Right ventricle myocardium inferior (tissue), 1 donor: ENCODE measurements around the gene TAOK1. TPM values are rescaled to one million over a fixed set of nuclear protein-coding genes. Genes with fewer than 3 reads are reported as not detected.
A peak's percentile ranks its signal among the peaks of the same experiment; 100 is the strongest.

Experiments used
- ATAC-seq: fragments of 200-7000 bp; cut with Tn5 transposase; one replicate; pipeline ENCODE4 v1.9.1; 2020; ENCODE audit warnings: mild to moderate bottlenecking, moderate library complexity
- DNase-seq: peaks from one replicate; pipeline ENCODE4 v3.0.0; 2021; ENCODE audit errors: missing footprints
- intact Hi-C: fragments of 100-400 bp; cut with DNase I; formaldehyde crosslinking; loops from one replicate; pipeline ENCODE4 v1.11.0; 2022
- total RNA-seq: library from RNA; stranded (reverse); fragmentation: NEBNext Ultra II Directional; extraction: Animal tissue kit (Norgen Biotek cat#: 25700); gene quantifications from one replicate; pipeline ENCODE4 v1.2.1, GENCODE V29; 2021
- donor health status: DM: no; HTN: yes; CAD: no; lungs with severe emphysema.

Gene TAOK1
- total RNA-seq, 1 donor from 2014 or later: 45.1 TPM

GRCh38 chr17:29562615-29563014 is 172.5 kb downstream of the TAOK1 start:
- DNase-seq (no peak), ATAC-seq (no peak)
- intact Hi-C loops: loop anchor here (10.0 kb wide), 1 partner anchor 268 kb away; the partner anchor contains the start of gene NUFIP2

DNA sequence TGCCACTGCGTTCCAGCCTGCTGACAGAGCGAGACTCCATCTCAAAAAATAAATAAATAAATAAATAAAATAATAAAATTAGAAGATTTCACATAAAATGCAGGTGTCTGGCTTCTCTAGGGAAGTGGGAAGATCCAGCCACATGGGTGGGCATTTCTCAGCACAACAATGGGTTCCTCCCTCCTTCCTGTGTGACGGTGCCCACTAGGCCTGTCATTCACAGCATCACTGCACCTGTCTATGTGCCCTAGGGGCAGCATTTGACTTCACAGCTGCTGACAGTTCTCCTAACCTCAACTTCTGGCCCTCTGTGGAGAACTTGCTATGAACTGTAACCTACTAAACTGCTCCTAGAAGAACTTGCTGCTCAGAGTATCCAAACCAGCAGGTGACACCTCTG is 173.7 kb downstream of the TAOK1 start:
- no peak for ATAC-seq
- intact Hi-C loops: loop anchor here (10.0 kb wide), 1 partner anchor 269 kb away; the partner anchor contains the start of gene NUFIP2
- DNase-seq: no peak

DNA sequence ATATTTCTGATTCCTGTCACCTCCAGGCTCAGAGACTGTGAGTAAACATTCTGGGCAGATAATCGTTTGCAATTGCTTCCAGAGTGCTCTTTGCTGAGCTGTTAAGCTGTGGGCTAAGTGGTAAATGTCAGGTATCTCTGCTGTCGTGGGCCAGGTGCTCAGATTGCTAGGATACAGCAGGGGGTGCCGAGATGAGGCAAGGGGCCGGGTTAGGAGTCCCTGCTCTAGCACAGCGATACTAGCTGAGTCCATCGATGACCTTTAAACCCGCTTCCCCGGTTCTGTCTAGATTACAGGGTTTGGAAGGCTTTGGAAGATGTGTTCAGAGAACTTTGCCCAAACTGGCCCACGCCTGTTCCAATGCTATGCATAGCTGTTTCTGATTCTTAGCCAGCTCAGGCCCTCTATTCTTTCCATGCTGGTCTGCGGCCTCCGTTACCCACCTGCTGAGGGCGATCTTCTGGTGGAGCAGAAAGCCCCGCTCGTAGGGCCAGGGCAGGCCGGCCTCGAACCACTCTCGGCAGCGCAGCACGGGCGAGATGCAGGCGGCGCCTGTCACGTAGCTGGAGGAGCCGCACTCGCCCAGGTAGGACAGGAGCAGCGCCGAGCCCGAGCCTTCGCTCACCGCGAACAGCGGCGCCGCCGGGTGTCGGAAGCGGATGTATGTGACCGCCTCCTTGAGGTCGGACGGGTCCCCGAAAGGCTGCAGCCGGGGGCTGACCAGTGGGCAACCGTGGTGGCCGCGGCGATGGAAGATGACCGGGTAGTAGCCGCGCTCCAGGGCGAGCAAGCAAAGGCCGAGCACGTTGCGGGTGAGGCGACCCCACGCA is 175.7 kb downstream of the TAOK1 start:
- intact Hi-C loops: loop anchor here (10.0 kb wide), 1 partner anchor 271 kb away; the partner anchor contains the start of gene NUFIP2
- ATAC-seq: no peak
- DNase-seq: no peak

DNA sequence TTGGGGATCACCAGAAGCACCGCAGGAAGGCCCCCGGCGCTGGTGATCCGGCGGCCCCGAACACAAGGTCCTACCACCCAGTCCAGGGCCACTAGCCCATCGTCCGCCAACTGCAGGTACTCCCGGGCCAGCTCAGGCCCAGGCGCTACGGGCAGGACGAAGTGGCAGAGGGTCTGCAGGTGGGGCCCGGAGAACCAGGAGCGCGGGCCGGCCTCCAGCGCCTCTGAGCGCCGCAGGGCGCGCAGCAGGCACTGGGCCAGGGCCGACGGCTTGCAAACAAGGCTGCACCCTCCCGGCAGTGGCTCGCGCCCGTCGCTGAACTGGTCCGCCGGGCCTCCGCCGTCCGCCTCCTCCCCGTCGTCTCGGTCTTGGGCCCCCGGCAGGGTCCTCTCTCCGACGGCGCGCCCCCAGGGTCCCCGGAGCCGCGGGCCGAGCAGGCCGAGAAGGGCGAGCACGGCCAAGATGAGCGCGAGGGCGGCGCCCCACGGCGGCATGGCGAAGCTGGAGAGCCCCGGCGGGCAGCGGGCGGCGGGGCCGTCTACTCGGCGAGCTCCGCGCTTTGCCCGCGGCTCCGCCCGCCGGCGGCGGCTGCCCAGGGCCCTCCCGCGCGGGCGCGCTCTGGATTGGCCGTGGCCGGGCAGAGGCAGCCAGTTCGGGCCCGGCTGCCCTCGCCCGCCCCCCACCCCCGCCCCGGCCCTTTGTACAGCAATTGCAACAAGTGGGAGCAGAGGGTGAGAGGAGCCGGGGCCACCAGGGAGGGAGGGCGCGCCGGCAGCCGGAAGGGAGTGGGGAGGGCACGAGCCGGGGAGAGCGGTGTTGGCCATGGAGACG is 176.5 kb downstream of the TAOK1 start, which contains the start of gene ABHD15:
TSS of gene ABHD15 (minus strand) at position 565 of the 831 bp plus-strand sequence. CDS start at position 494, 71 bp downstream.
- DNase-seq (peak; percentile 89), ATAC-seq (peak; percentile 58)
- intact Hi-C loops: loop anchor here (10.0 kb wide), 1 partner anchor 272 kb away; the partner anchor contains the start of gene NUFIP2

GRCh38 chr17:29567304-29567553 is 177.1 kb downstream of the TAOK1 start:
- DNase-seq: no peak

DNA sequence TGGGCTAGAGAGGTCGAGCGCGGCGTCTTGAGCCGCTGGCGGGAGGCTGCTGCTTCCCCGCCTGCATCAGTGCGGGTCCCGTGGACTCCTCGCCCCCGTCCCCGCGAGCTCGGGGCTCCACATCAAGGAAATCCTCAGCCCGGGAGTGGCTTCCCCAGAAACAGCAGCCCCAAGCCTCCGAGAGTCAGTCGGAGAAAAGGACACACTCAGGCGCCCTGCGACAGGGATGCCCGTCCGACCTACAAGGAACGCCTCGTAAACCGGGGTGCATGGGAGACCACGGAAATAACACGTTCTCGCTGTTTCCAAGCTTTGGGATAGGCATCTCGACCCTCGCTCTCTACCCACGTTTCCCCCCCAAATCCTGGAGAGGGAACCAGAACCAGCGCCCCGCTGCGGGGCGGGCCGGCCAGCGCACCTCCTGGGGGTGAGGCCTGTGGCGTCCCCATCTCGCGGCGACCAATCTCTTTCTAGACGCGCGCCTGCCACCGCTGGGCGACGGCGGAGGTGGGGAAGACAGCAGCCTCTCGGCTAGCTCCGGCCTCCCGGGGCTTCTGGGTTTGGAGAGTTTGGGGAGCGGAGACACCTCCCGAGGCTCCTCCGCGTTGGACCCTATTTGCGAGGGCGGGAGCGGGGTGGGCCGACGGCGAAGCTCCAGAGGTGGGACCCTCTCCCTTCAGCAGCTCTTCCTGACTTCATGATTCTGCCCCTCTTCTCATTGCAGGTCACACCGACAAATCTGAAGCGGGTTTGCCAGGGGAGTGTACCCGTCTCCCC is 177.6 kb downstream of the TAOK1 start:
- ATAC-seq (peak; percentile 48), DNase-seq (peak; percentile 88)
- intact Hi-C loops: loop anchor here (10.0 kb wide), 1 partner anchor 273 kb away; the partner anchor contains the start of gene NUFIP2

More at GRCh38 chr17:29567304-29567553, 177.1 kb downstream of the TAOK1 start:
- no peak for ATAC-seq
- intact Hi-C loops: loop anchor here (10.0 kb wide), 1 partner anchor 272 kb away; the partner anchor contains the start of gene NUFIP2

DNA sequence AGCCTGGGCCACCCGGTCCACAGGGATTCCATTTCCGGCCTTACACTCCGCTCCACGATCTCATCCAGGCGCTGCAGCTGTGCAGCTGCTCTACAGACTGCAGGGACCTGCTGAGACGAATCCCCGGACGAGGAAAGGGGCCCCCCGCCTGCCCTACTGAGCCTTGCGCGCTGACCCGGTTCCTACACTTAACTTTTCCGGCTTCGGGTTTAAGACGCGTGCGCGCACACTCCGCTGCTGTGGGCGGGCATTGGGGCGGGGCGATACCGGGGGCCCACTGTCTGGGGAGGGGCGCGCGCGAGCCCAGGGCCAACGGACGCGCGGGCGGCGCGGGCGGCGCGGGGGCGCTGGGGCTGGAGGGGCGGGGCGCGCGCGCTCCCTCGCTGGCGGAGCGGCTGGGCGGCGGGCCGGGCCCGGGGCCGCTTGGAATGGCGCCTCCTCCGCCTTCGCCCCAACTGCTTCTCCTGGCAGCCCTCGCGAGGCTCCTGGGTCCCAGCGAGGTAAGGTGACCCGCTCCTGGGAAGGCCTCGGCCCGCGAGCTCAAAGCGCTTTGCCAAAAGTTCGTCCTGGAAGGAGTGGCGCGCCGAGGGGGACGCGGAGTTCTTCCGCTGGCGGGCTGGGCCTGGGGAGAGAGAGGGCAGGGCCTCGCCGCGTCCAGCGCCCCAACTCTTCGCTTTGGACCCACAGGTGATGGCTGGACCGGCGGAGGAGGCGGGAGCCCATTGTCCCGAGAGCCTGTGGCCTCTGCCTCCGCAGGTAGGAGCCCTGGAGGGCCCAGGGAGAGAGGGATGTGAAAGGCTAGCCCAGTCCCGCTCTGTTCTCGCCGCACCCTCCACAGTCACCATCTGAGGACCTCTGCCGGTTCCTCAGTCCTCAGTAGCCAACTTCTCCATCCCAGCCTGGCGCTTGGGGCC is 178.4 kb downstream of the TAOK1 start, which contains the start of gene TP53I13:
TSS of gene TP53I13 (plus strand) at position 371 of the 914 bp plus-strand sequence. CDS start at position 429, 58 bp downstream.
- ATAC-seq (peak; percentile 71), DNase-seq (peak; percentile 94)
- intact Hi-C loops: loop anchor here (10.0 kb wide), 1 partner anchor 274 kb away; the partner anchor contains the start of gene NUFIP2

DNA sequence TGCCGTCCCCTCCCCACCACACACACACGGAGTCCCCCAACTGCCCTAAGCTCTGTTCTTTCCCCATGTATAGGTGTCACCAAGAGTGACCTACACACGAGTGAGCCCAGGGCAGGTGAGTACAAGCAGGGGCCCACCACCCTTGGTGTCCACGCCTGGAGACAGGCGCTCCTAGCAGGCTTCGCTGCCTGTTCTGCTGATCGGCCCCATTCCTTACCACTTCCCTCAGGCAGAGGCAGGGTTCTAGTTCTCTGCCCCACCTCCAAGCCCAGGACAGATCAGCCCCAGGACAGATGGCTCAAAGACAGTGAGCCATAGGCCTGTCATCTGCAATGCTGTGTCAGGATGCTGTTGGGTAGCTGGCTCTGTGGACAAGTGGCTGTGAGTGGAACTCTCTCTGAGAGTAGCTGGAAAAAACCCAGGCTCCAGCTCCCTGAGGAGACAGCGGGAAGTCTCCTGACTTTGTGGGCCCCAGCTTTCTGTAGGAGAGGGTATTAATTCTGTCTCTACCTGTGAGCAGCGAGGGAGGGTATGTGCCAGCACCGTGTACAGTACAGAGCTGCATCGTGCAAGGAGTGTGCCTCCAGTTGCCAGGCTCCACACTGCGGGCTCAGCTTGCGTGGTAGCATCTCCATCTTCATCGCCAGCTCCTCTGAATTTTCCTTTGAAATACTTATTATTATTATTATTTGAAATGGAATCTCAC is 179.2 kb downstream of the TAOK1 start:
- ATAC-seq: no peak
- intact Hi-C loops: loop anchor here (10.0 kb wide), 1 partner anchor 275 kb away; the partner anchor contains the start of gene NUFIP2
- no peak for DNase-seq

DNA sequence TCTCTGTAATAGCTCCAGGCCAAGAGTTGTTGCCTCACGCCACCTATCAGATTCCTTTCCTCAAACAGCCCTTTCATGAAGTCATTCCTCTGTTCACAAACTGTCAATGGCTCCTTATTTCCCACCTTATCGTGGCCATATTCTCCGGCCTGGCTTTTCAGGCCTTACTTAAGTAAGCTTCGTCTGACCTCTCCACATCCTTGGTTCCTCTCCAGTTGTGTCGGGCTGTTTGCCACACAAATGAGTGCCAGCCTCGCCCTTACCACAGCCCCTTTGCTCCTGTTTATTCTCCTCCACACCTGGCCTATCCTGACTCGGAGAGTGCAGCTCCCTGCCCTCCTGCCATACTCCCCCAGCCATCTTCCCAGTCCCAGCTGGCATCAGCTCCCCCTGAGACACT is 180.4 kb downstream of the TAOK1 start:
- intact Hi-C loops: no loop called here
- DNase-seq (no peak), ATAC-seq (no peak)

GRCh38 chr17:29571486-29571882 is 181.3 kb downstream of the TAOK1 start:
- no peak for DNase-seq
- ATAC-seq: no peak
- intact Hi-C loops: no loop called here

DNA sequence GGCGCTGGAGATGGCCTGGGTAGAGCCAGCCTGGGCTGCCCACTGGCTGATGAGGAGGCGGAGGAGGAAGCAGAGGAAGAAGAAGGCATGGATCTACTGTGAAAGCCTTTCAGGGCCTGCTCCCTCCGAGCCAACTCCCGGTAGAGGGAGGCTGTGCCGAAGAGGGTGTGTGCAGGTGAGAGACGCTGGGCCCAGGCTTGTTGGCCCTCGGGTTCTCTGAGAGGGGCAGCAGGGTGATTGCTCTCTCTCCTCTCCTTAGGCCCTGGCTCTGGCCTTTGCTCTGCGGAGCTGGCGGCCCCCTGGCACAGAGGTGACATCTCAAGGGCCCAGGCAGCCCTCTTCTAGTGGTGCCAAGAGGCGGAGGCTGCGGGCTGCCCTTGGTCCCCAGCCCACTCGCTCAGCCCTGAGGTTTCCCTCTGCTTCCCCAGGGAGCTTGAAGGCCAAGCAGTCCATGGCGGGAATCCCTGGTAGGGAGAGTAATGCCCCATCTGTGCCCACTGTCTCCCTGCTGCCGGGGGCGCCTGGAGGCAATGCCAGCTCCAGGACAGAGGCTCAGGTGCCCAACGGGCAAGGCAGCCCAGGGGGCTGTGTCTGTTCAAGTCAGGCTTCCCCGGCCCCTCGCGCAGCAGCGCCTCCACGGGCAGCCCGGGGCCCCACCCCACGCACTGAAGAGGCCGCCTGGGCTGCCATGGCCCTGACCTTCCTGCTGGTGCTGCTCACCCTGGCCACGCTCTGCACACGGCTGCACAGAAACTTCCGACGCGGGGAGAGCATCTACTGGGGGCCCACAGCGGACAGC is 181.9 kb downstream of the TAOK1 start:
- no peak for DNase-seq
- intact Hi-C loops: no loop called here
- ATAC-seq: peak; percentile 20

- intact Hi-C loops: no loop called here
- DNase-seq (peak; percentile 85), ATAC-seq (peak; percentile 59)
Observed at GRCh38 chr17:29572691-29573557, 182.8 kb downstream of the TAOK1 start.

- DNase-seq: no peak
- ATAC-seq: no peak
- intact Hi-C loops: no loop called here
Observed at GRCh38 chr17:29573558-29573869, 183.4 kb downstream of the TAOK1 start.

DNA sequence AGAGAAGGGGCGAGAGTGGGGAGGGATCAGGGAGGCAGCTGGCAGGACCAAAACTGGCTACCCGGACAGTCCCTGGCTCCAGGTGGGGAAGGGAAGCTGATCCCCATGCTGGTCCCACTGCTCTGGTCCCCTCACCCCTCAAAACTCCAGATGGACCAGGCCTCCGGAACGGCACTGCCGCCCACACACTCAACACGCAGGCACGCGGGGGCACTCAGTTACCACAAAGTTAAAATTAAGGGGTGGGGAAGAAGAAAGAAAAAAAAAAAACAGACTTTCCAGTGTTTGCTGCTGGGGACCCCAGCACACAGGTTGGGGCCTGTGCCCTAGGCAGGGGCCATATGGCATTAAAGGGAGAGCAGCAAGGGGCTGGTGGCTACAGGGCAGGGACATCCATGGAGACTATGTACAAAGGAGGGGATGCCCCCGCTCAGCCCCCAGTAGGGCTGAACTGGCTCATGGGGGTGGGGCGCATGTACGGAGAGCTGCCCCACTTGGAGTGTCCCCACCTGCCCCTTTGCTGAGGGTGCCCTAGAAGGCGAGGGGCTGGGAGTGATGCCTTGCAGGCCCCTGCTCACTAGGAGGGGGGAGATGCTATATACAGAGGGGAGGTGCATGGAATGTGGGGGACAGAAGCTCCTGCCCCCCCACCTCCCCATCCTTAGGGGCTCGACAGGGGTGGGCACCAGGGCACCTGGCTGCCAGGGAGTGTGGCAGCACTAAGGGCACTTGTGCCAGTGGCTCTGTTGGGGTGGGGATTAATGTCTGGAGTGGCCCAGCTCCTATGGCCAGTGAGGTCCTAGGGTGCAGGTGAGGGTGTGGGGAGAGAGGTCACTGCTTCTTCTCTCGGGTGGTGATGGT is 183.9 kb downstream of the TAOK1 start:
- DNase-seq (peak; percentile 41), ATAC-seq (no peak)
- intact Hi-C loops: no loop called here
